Uterus (tissue), 4 donors: ENCODE data around the gene ADGRG6. TPM values are rescaled to one million over a fixed set of nuclear protein-coding genes. Genes with fewer than 3 reads are reported as not detected.

Experiments used
- DNase-seq, 2 donors: peaks; one replicate each; pipeline ENCODE4 v3.0.0-alpha.2; 2019 to 2020
- H3K27ac ChIP-seq, 2 donors: fragments of 200-600 bp; sonication (generic); 1 replicate in 1 of 2; 2 replicates in 1 of 2; pipeline ENCODE4 v1.5.1; 2016 to 2018
- H3K27me3 ChIP-seq, 2 donors: fragments of 200-600 bp; sonication (generic); one replicate each; pipeline ENCODE4 v1.5.1; 2018 to 2019; ENCODE audit warnings: control low read depth in 1 of 2
- H3K36me3 ChIP-seq, 2 donors: fragments of 200-600 bp; sonication (generic); one replicate each; pipeline ENCODE4 v1.5.1; 2019; ENCODE audit warnings: control low read depth in 1 of 2
- H3K4me1 ChIP-seq, 2 donors: fragments of 200-600 bp; sonication (generic); one replicate each; pipeline ENCODE4 v1.5.1; 2018 to 2019; ENCODE audit warnings: control low read depth in 1 of 2
- H3K4me3 ChIP-seq, 2 donors: fragments of 200-600 bp; sonication (generic); 1 replicate in 1 of 2; 2 replicates in 1 of 2; pipeline ENCODE4 v1.5.1; 2018 to 2019; ENCODE audit warnings: mild to moderate bottlenecking in 1 of 2
- H3K9me3 ChIP-seq, 2 donors: fragments of 200-600 bp; sonication (generic); one replicate each; pipeline ENCODE4 v1.5.1; 2019; ENCODE audit warnings: control low read depth in 1 of 2
- POLR2A ChIP-seq, 2 donors: fragments of 450-650 bp; IDR thresholded peaks; one replicate each; pipeline ENCODE4 v1.6.1; 2016; ENCODE audit warnings: antibody characterized with exemption in 2 of 2, mild to moderate bottlenecking in 1 of 2, moderate library complexity in 1 of 2
- intact Hi-C: fragments of 100-400 bp; cut with DNase I; formaldehyde crosslinking; loops from one replicate; pipeline ENCODE4 v1.15.1; 2023; ENCODE audit warnings: low total_unique reads
- total RNA-seq, 4 donors: library from RNA; depleted of rRNA in 3 of 4; stranded (reverse); fragments of >200 nt in 3 of 4; gene quantifications; one replicate each; pipeline versions ENCODE4 v1.1.0 to v1.2.4, GENCODE V29; 2014 to 2023
- TF ChIP-seq, protein P1 (sequence below), 4 experiments: fragments of 200-600 bp in 2 of 4; fragments of 450-650 bp in 2 of 4; sonication (generic) in 2 of 4; IDR thresholded peaks; one replicate each; pipeline ENCODE4 v1.5.1; 2016 to 2019; ENCODE audit warnings: antibody characterized with exemption in 4 of 4, mild to moderate bottlenecking in 2 of 4, moderate library complexity in 1 of 4
- donor health status: DM: yes; HTN: yes; CAD: no.

ADGRG6 gene
- total RNA-seq, 4 donors from 2014 or later, result 3.6 to 23.8 (median 9.5) TPM

DNA sequence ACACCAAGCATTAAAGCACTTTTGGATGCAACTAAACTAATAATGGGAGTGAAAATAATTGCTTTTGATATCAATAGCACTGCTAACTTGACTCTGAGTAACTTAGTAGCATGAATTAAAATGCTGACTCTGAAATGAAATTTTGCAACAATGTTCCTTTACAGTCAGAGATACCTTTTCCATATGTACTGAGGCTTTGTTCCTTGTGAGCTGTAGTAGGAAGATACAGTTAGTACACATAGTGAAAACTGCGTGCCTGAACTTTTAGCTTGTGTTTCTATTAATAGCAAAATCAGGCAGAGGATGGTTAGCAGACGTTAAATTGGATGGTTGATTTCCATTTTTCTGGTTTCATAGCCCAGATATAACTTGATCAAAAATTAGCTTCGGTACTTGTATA lies 18.6 kb downstream of the ADGRG6 start:
- Histone ChIP-seq H3K27ac (no peak overlapping the region), H3K36me3 (no peaks in the 10 kb centered on the region), H3K9me3 (no peaks in the 10 kb centered on the region), H3K4me3 (no peak overlapping the region), H3K4me1 (no peaks in the 10 kb centered on the region), H3K27me3 (peaks cover 0 to 3% of the 10 kb centered on the region in 2 donors)
- DNase-seq, result no peak
- intact Hi-C loops, result no loop called here
- no peak for TF ChIP-seq POLR2A (IDR thresholded peaks at IDR 0.05)
- TF ChIP-seq, protein P1, sequence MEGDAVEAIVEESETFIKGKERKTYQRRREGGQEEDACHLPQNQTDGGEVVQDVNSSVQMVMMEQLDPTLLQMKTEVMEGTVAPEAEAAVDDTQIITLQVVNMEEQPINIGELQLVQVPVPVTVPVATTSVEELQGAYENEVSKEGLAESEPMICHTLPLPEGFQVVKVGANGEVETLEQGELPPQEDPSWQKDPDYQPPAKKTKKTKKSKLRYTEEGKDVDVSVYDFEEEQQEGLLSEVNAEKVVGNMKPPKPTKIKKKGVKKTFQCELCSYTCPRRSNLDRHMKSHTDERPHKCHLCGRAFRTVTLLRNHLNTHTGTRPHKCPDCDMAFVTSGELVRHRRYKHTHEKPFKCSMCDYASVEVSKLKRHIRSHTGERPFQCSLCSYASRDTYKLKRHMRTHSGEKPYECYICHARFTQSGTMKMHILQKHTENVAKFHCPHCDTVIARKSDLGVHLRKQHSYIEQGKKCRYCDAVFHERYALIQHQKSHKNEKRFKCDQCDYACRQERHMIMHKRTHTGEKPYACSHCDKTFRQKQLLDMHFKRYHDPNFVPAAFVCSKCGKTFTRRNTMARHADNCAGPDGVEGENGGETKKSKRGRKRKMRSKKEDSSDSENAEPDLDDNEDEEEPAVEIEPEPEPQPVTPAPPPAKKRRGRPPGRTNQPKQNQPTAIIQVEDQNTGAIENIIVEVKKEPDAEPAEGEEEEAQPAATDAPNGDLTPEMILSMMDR (IDR thresholded peaks at IDR 0.05), result no peak

- H3K9me3 ChIP-seq, result no peaks in the 10 kb centered on the region
- no peak for TF ChIP-seq POLR2A (IDR thresholded peaks at IDR 0.05)
- TF ChIP-seq, protein P1 (IDR thresholded peaks at IDR 0.05), result no peak
- no peak overlapping the region for H3K27ac ChIP-seq
- H3K27me3 ChIP-seq, result peaks cover 0 to 3% of the 10 kb centered on the region in 2 donors
- no peak overlapping the region for H3K4me3 ChIP-seq
- no peaks in the 10 kb centered on the region for H3K4me1 ChIP-seq
- no peaks in the 10 kb centered on the region for H3K36me3 ChIP-seq
- DNase-seq, result no peak
- intact Hi-C loops, result no loop called here
These were observed 19.6 kb downstream of the ADGRG6 start for GRCh38 chr6:142321451-142321850.

- intact Hi-C loops, result no loop called here
- H3K4me3 ChIP-seq, result no peak overlapping the region
- no peaks in the 10 kb centered on the region for H3K36me3 ChIP-seq
- DNase-seq, result no peak
- H3K27ac ChIP-seq, result no peak overlapping the region
- H3K9me3 ChIP-seq, result no peaks in the 10 kb centered on the region
- peaks cover 0 to 3% of the 10 kb centered on the region in 2 donors for H3K27me3 ChIP-seq
- no peak for TF ChIP-seq POLR2A (IDR thresholded peaks at IDR 0.05)
- TF ChIP-seq, protein P1 (IDR thresholded peaks at IDR 0.05), result no peak
- no peaks in the 10 kb centered on the region for H3K4me1 ChIP-seq
These were observed 20.3 kb downstream of the ADGRG6 start for GRCh38 chr6:142322066-142322465.

DNA sequence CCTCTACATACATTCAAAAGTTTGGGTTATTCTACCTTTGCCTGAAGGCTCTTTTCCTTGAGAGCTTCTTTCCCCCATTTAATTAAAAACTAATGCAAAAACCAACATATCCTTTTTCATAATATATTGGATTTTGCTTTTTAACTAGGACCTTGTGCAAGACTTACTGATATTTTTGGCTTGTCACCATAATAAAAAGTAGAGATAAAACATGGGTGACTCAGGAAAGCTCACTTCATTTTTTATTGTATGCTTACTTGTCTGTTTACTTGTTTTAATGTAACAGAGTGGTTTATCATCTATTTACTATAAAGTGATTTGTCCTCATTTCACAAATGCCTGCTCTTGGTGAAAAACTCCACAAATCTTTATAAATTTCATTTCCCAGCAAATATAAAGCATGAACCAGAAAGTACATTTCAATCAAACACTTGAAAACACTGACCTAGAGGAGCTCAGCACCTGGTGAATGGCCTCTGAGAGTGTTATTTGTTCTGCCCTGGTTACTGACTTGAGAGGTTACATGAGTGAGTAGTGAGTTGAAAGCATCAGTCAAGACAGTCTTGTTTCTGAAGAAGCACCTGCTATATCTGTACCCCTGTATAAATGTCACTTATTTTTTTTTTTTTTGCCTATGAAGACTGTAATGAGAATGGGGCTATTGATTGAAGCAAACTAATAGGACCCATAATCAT lies 20.8 kb downstream of the ADGRG6 start:
- no peak for TF ChIP-seq POLR2A (IDR thresholded peaks at IDR 0.05)
- TF ChIP-seq, protein P1 (IDR thresholded peaks at IDR 0.05), result no peak
- intact Hi-C loops, result no loop called here
- no peak overlapping the region for H3K4me3 ChIP-seq
- no peak overlapping the region for H3K27ac ChIP-seq
- H3K36me3 ChIP-seq, result no peaks in the 10 kb centered on the region
- H3K27me3 ChIP-seq, result peaks cover 0 to 3% of the 10 kb centered on the region in 2 donors
- H3K4me1 ChIP-seq, result no peaks in the 10 kb centered on the region
- H3K9me3 ChIP-seq, result no peaks in the 10 kb centered on the region
- no peak for DNase-seq

- H3K4me3 ChIP-seq, result no peak overlapping the region
- no peaks in the 10 kb centered on the region for H3K9me3 ChIP-seq
- H3K27ac ChIP-seq, result no peak overlapping the region
- TF ChIP-seq, protein P1 (IDR thresholded peaks at IDR 0.05), result no peak
- TF ChIP-seq POLR2A (IDR thresholded peaks at IDR 0.05), result no peak
- intact Hi-C loops, result no loop called here
- no peak for DNase-seq
- peaks cover 0 to 3% of the 10 kb centered on the region in 2 donors for H3K27me3 ChIP-seq
- no peaks in the 10 kb centered on the region for H3K36me3 ChIP-seq
- H3K4me1 ChIP-seq, result no peaks in the 10 kb centered on the region
These were observed 21.6 kb downstream of the ADGRG6 start for GRCh38 chr6:142323377-142323776.
